ENCODE measurements around the gene NAA50.

DNA sequence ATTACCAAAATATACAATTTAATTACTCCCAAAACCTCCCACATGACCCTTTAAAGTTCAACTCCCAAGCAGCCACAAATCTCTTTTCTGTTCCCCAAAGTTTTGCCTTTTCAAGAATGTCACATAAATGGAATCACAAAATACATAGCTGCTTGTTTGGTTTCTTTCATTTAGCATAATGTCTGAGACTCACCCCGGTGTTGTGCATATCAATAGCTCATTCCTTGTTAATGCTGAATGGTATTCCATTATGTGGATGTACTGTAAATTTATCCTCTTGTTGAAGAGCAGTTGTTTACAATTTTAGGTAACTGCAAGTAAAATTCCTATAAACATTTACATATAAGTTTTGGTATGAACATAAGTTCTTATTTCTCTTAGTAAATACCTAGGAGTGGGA, 15.5 kb downstream of the NAA50 start:
- TF ChIP-seq, protein P1, sequence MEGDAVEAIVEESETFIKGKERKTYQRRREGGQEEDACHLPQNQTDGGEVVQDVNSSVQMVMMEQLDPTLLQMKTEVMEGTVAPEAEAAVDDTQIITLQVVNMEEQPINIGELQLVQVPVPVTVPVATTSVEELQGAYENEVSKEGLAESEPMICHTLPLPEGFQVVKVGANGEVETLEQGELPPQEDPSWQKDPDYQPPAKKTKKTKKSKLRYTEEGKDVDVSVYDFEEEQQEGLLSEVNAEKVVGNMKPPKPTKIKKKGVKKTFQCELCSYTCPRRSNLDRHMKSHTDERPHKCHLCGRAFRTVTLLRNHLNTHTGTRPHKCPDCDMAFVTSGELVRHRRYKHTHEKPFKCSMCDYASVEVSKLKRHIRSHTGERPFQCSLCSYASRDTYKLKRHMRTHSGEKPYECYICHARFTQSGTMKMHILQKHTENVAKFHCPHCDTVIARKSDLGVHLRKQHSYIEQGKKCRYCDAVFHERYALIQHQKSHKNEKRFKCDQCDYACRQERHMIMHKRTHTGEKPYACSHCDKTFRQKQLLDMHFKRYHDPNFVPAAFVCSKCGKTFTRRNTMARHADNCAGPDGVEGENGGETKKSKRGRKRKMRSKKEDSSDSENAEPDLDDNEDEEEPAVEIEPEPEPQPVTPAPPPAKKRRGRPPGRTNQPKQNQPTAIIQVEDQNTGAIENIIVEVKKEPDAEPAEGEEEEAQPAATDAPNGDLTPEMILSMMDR (conservative IDR thresholded peaks at IDR 0.05; ENCODE audit: low read depth in 2 of 2) = no peak
- TF ChIP-seq CREB1 (CRISPR knock-in tag; IDR thresholded peaks at IDR 0.05; ENCODE audit: low read depth) (no peak), EZH2phosphoT487 (IDR thresholded peaks at IDR 0.05; ENCODE audit: unreplicated experiment) (no peak), EZH2 (IDR thresholded peaks at IDR 0.05; ENCODE audit: low read depth, unreplicated experiment) (no peak), POLR2AphosphoS5 (IDR thresholded peaks at IDR 0.05; ENCODE audit: low read depth) (no peak), NANOG (IDR thresholded peaks at IDR 0.05; ENCODE audit: borderline replicate concordance) (no peak), STAT1 (IDR thresholded peaks at IDR 0.05; ENCODE audit: unreplicated experiment) (no peak), JUNB (IDR thresholded peaks at IDR 0.05; ENCODE audit: unreplicated experiment) (no peak), ZNF114 (CRISPR knock-in tag; IDR thresholded peaks at IDR 0.05) (no peak)
- TF ChIP-seq, protein P2, sequence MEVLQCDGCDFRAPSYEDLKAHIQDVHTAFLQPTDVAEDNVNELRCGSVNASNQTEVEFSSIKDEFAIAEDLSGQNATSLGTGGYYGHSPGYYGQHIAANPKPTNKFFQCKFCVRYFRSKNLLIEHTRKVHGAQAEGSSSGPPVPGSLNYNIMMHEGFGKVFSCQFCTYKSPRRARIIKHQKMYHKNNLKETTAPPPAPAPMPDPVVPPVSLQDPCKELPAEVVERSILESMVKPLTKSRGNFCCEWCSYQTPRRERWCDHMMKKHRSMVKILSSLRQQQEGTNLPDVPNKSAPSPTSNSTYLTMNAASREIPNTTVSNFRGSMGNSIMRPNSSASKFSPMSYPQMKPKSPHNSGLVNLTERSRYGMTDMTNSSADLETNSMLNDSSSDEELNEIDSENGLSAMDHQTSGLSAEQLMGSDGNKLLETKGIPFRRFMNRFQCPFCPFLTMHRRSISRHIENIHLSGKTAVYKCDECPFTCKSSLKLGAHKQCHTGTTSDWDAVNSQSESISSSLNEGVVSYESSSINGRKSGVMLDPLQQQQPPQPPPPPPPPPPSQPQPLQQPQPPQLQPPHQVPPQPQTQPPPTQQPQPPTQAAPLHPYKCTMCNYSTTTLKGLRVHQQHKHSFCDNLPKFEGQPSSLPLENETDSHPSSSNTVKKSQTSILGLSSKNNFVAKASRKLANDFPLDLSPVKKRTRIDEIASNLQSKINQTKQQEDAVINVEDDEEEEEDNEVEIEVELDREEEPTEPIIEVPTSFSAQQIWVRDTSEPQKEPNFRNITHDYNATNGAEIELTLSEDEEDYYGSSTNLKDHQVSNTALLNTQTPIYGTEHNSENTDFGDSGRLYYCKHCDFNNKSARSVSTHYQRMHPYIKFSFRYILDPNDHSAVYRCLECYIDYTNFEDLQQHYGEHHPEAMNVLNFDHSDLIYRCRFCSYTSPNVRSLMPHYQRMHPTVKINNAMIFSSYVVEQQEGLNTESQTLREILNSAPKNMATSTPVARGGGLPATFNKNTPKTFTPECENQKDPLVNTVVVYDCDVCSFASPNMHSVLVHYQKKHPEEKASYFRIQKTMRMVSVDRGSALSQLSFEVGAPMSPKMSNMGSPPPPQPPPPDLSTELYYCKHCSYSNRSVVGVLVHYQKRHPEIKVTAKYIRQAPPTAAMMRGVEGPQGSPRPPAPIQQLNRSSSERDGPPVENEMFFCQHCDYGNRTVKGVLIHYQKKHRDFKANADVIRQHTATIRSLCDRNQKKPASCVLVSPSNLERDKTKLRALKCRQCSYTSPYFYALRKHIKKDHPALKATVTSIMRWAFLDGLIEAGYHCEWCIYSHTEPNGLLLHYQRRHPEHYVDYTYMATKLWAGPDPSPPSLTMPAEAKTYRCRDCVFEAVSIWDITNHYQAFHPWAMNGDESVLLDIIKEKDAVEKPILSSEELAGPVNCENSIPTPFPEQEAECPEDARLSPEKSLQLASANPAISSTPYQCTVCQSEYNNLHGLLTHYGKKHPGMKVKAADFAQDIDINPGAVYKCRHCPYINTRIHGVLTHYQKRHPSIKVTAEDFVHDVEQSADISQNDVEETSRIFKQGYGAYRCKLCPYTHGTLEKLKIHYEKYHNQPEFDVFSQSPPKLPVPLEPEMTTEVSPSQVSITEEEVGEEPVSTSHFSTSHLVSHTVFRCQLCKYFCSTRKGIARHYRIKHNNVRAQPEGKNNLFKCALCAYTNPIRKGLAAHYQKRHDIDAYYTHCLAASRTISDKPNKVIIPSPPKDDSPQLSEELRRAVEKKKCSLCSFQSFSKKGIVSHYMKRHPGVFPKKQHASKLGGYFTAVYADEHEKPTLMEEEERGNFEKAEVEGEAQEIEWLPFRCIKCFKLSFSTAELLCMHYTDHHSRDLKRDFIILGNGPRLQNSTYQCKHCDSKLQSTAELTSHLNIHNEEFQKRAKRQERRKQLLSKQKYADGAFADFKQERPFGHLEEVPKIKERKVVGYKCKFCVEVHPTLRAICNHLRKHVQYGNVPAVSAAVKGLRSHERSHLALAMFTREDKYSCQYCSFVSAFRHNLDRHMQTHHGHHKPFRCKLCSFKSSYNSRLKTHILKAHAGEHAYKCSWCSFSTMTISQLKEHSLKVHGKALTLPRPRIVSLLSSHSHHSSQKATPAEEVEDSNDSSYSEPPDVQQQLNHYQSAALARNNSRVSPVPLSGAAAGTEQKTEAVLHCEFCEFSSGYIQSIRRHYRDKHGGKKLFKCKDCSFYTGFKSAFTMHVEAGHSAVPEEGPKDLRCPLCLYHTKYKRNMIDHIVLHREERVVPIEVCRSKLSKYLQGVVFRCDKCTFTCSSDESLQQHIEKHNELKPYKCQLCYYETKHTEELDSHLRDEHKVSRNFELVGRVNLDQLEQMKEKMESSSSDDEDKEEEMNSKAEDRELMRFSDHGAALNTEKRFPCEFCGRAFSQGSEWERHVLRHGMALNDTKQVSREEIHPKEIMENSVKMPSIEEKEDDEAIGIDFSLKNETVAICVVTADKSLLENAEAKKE (CRISPR knock-in tag; IDR thresholded peaks at IDR 0.05) = no peak
- TF ChIP-seq, protein P3, sequence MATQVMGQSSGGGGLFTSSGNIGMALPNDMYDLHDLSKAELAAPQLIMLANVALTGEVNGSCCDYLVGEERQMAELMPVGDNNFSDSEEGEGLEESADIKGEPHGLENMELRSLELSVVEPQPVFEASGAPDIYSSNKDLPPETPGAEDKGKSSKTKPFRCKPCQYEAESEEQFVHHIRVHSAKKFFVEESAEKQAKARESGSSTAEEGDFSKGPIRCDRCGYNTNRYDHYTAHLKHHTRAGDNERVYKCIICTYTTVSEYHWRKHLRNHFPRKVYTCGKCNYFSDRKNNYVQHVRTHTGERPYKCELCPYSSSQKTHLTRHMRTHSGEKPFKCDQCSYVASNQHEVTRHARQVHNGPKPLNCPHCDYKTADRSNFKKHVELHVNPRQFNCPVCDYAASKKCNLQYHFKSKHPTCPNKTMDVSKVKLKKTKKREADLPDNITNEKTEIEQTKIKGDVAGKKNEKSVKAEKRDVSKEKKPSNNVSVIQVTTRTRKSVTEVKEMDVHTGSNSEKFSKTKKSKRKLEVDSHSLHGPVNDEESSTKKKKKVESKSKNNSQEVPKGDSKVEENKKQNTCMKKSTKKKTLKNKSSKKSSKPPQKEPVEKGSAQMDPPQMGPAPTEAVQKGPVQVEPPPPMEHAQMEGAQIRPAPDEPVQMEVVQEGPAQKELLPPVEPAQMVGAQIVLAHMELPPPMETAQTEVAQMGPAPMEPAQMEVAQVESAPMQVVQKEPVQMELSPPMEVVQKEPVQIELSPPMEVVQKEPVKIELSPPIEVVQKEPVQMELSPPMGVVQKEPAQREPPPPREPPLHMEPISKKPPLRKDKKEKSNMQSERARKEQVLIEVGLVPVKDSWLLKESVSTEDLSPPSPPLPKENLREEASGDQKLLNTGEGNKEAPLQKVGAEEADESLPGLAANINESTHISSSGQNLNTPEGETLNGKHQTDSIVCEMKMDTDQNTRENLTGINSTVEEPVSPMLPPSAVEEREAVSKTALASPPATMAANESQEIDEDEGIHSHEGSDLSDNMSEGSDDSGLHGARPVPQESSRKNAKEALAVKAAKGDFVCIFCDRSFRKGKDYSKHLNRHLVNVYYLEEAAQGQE (IDR thresholded peaks at IDR 0.05; ENCODE audit: unreplicated experiment) = no peak
- TF ChIP-seq, protein P4, sequence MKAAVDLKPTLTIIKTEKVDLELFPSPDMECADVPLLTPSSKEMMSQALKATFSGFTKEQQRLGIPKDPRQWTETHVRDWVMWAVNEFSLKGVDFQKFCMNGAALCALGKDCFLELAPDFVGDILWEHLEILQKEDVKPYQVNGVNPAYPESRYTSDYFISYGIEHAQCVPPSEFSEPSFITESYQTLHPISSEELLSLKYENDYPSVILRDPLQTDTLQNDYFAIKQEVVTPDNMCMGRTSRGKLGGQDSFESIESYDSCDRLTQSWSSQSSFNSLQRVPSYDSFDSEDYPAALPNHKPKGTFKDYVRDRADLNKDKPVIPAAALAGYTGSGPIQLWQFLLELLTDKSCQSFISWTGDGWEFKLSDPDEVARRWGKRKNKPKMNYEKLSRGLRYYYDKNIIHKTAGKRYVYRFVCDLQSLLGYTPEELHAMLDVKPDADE (IDR thresholded peaks at IDR 0.05) = no peak

Data from GM23338 (cell line).